NCI-H1092 treated with DMSO at 0.1 percent for 48 hours (cell line): ENCODE measurements around the gene RNF44.
A peak's percentile ranks its signal among the peaks of the same experiment; 100 is the strongest.

Source experiments
- DNase-seq: peaks from one replicate; lab custom pipeline; 2025; lab: John Stamatoyannopoulos, UW

Gene RNF44

GRCh38 chr5:176535101-176535663 lies 2.0 kb downstream of the RNF44 start:
- DNase-seq = no peak

GRCh38 chr5:176534640-176535039 lies 2.6 kb downstream of the RNF44 start:
- DNase-seq = no peak

DNA sequence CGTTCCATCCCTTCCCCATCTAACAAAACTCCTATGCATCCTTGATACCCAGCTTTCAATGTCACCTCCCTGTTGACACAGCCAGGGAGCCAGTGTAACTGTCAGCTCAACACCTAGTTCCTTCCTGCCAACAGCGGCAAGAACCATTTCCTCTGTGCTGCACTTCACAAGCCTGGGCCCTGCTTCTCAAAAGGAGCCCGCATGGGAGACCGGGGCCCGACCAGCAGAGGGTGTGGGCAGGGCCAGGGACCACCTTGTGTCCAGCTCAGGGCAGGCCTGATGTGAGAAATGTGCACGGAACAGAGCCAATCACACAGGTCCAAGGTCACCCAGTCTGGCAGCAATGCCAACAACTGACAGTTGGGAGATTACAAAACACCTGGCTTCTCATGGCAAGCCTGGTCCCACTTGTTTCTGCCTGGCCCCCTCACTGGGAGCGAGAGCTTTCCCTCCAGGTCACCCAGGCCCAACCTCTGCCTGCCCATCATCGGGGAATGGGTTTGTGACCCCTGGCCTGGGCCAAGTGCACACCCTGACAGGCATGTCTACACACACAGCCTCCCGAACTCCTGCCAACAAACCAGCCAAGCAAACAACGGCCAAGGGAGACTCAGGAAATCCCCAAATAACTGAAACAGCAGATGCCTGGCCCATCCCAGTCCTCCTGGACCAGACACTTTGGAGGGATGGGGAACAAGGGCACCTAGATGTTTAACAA lies 3.1 kb downstream of the RNF44 start:
- no peak for DNase-seq

DNA sequence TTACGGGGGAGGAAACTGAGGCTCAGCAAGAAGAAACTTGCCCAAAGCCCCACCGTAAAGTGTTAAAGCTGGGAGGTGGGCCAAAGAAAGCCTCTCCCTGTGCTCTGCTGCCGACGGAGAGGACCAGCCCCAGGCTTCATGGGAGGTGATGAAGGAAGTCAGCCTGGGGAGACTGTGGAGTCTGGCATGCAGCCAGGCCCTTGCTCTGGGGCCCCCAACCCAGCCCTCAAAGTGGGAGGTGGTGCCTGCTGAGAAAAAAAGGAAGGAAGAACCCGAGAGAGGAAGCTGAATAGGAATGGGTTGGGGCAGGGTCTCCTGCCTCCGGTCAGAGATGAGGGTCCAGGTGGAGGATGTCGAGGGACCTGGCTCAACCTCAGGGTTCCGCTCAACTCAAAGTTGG lies 3.8 kb downstream of the RNF44 start:
- DNase-seq = no peak

GRCh38 chr5:176532795-176533194 lies 4.4 kb downstream of the RNF44 start:
- no peak for DNase-seq

DNA sequence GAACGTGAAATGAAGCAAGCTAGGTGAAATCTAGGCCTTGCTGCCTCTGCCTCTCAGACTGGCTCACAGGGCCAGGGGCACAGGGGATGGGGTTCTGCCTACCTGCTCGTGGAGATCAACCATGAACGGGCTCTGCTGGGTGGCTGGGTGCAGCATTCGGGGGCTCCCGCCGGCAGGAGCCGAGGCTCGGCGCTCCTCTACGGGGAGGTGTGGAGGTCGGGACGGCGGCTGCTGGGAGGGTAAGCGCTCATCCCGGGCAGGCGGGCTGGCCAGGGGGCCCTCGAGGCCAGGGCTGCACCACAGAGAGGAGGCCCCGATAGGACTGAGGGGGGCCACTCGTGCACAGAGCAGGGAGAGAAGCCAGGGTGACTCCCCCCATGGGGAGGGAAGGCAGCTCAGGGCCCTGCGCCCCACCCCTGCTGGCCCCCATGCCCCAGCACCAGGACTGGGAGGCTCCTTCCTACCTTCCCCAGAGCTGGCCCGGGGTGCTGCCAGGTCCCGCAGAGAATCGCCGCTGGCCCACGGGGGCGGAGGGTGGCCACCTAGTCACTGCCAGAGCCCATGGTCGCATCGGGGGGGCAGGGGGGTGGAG lies 5.2 kb downstream of the RNF44 start:
- no peak for DNase-seq

DNA sequence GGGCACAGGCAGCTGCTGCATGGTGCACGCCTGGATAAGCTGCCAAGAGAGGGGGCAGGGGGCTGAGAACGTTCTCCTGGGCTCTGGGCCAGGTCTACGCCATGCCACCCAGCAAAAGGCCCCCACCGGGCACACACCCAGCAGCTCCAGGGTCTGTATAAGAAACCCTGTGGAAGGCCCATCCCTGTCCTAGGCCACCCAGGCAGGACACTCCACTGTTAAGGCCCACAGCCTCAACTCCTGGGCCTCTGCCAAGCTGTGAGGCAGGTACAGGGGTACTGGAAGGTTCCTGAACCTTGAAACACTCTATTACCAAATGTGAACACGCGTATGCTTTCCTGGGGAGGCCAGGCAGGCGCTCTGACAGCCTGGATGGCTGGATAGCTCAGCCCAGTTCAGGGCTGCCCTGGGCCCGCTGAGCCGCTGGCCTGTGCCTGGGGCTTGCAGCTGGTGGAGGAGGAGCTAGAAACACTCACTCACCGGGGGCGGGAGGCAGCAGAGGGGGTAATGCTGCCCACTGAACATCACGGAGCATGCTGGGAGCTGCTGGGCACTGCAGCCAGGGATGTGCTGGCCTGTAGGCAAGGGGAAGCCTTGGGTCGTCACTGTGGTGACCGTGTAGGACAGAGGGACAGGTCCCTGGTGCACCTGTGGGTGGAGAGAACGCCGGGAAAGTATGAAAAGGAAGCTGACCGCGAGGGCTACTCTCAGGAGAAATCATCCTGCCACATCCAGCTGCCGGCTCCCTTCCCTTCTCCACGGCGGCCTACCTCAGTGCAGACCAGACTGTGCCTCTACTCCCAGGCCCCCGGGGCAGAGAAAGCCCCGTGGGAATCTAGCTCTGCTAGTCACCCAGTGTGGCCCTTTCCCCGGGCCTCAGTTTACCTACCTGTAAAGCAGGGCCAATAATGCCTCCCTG lies 6.0 kb downstream of the RNF44 start:
- DNase-seq = peak; percentile 69

DNA sequence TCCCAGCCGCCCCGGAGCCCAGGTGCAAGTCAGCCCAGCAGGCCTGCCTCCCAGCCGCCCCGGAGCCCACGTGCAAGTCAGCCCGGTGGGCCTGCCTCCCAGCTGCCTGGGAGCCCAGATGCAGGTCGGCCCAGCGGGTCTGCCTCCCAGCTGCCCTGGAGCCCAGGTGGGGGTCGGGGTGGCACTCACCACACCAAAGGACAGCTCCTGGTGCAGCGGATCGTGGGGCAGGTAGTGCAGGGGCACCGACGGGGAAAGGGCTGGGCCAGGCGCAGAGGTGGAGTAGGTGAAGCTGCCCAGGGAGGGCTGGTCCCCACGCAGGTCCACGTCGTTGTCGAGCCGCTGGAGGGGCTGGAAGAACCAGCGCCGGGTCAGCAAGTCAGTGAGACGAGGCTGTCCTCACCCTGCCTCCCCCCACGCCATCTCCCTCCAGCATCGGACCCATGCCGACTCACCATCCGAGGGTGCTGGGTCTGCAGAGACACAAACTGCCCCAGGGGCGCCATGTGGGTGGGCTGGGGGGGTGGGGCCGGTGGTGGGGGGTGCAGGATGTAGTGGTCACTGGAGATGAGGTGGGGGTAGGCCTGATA lies 6.7 kb downstream of the RNF44 start:
- no peak for DNase-seq

- DNase-seq = no peak
These were observed 7.5 kb downstream of the RNF44 start for GRCh38 chr5:176529741-176530141.

DNA sequence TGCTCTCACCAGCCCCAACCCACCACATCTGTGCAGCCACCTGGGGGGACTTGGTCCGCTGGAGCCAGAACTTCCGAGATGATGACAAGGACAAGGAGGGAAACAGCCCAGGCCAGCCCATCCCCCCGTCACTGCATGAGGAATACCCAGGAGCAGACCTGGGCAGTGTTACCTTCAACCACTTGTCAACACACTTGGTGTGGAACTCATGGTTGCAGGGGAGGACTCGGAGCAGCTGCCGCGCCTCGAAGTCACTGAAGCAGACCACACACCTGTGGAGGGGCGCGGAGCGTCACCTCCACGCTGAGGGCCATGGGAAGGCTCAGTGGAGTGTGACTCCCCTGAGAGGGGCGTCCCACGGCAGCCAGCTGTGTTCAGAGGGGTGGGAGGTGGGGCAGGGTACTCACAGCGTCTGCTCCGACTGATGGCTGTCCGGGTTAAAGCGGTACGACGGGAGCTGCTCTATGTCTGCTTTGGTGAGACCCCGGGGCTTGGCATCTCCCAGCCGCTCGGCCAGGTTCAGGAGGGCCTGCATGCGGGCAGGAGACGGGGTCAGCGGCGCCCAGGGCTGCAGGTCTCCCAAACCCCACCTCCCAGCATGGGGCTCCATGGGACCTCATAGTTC lies 8.0 kb downstream of the RNF44 start:
- no peak for DNase-seq

- DNase-seq = no peak
These were observed 8.5 kb downstream of the RNF44 start for GRCh38 chr5:176528761-176529115.

DNA sequence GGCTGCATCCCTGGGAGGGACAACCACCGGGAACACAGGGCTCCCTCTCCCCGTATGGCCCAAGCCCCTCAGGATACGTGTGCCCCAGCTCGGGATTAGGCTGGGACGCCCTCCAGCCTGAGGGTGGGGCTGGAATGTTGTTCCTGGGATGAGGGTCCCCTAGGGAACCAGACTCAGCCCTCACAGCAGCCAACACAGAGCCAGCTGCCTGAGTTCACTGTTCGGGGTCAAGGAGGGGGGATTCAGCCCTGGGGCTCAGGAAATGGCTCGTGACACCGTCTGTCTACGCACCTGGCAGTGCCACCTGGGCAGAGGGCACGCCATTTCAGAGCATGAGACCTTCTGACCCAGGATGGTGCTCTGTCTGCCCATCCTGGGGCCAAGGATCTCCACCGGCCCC lies 8.9 kb downstream of the RNF44 start:
- no peak for DNase-seq

DNA sequence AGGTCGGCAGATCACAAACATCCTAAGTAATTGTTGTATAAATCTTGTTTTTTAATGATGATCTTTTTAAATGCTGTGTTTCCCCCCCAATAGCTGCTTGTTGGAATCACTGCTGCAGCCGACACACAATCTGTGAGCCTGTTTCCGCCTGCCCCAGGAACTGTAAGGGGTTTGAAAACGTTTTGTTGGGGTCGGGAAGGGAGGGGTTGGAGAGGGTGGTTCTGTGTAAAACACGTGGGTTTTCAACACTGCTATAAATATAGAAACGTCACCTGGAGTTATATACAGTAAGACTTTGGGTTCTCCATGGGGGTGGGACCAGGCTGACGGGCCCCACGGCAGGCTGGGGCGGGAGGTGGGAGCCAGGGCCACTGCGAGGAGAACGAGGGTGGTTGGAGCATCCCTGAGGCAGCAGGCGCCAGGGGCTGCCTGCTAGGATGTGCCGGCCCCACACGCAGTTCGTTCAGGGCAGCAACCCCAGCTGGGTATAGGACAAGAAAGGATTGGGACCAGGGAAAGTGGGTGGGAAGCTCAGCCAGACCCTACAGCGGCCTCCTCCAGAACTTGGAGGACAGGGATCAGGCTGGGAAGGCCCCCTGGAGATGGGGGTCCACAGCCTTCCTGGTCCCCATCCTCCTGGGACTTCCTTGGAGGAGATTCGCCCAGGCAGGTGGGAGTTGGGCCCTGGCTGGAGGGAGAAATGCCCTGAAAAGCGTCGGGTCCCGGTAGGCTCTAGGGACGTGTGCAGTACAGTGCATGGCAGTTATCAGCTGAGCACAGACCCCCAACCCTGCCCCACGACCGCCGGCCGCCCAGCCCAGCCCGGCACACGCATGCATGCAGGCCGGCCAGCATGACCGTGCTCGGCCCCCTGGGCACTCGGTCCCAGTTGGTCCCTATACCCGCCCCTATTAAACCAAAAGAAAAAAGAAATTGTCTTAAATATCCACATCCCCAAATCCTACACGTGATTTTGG lies 9.7 kb downstream of the RNF44 start:
- no peak for DNase-seq

GRCh38 chr5:176526462-176526861 lies 10.7 kb downstream of the RNF44 start:
- DNase-seq = no peak

DNA sequence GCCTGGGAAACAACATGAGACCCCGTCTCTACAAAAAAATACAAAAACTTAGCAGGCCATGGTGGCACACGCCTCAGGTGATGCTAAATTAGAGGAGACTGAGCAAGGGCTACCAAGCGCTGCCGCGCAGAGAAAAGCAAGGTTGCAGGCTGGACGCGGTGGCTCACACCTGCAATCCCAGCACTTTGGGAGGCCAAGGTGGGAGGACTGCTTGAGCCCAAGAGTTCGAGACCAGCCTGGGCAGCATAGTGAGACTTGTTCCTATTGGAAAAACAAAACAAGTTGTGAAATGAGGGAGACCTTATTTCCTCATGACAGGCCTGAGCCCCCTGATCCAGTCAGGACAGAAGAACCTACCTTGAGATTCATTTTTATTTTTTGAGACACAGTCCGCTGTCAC lies 11.5 kb downstream of the RNF44 start:
- DNase-seq = no peak

DNA sequence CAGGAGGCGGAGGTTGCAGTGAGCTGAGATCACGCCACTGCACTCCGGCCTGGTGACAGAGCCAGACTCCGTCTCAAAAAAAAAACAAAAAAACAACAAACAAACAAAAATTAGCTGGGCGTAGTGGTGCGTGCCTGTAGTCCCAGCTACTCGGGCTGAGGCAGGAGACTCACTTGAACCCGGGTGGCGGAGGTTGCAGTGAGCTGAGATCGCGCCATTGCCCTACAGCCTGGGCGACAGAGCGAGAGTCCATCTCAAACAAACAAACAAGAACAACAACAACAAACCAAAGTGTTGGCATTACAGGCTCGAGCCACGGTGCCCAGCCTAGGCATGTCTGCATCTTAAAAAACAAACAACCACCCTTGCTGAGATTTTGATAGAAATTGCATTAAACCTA lies 12.2 kb downstream of the RNF44 start:
- no peak for DNase-seq

- DNase-seq = no peak
These were observed 13.1 kb downstream of the RNF44 start for GRCh38 chr5:176524138-176524537.

GRCh38 chr5:176521699-176522263 lies 15.4 kb downstream of the RNF44 start:
- DNase-seq = no peak

DNA sequence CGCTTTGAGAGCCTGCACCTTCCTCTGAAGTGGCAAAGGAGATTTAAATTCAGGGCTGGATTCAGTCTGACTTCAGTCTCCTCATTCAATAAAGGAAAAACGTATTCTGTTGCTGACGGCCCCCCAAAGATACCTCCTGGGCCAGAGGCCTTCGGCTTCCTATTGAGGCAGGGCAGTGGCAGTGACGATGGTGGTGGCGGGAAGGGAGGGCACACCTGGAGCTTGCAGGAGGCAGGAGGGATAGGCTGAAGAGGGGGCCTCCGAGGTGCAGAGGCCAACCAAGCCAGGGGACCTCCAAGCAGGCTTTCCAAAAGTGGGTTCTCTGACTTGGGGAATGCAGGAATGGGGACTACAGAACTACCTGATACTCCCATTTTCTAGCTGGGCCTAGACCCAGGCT lies 15.9 kb downstream of the RNF44 start:
- no peak for DNase-seq
